Nephron (organoid): Measurements from ENCODE around the gene CSNK2B.

Experiments
- H3K27ac Mint-ChIP-seq, 3 experiments: 2 replicates each; pipeline ENCODE4 v1.8.0; 2020; ENCODE audit warnings: mixed read lengths in 3 of 3, mild to moderate bottlenecking in 2 of 3, moderate library complexity in 1 of 3
- H3K27me3 Mint-ChIP-seq: 2 replicates; pipeline ENCODE4 v1.8.0; 2021; ENCODE audit warnings: low read depth, mild to moderate bottlenecking, moderate library complexity, mixed read lengths
- H3K36me3 Mint-ChIP-seq: 2 replicates; pipeline ENCODE4 v1.8.0; 2020; ENCODE audit warnings: low read depth, mixed read lengths
- H3K4me1 Mint-ChIP-seq: 2 replicates; pipeline ENCODE4 v1.8.0; 2020; ENCODE audit warnings: mixed read lengths
- H3K4me3 Mint-ChIP-seq, 3 experiments: 2 replicates each; pipeline ENCODE4 v1.8.0; 2020; ENCODE audit warnings: mild to moderate bottlenecking in 3 of 3, mixed read lengths in 3 of 3, moderate library complexity in 2 of 3
- H3K9me3 Mint-ChIP-seq: 2 replicates; pipeline ENCODE4 v1.8.0; 2020; ENCODE audit warnings: mixed read lengths
- CTCF ChIP-seq, 3 experiments: fragments of 200-600 bp; sonication (generic); IDR thresholded peaks; one replicate each; pipeline ENCODE4 v1.5.0; 2021; ENCODE audit warnings: antibody characterized with exemption in 3 of 3; ENCODE audit not compliant: unreplicated experiment in 3 of 3

Gene CSNK2B

GRCh38 chr6:31669676-31670075 is 3.8 kb downstream of the CSNK2B start, which contains the start of gene LY6G5B:
Gene LY6G5B, plus strand, starts transcription at chr6:31669976. Its CDS starts 975 bp downstream, at chr6:31670951.
- H3K36me3 Mint-ChIP-seq: peaks cover 62% of the 10 kb centered on the region
- no peaks in the 10 kb centered on the region for H3K9me3 Mint-ChIP-seq
- H3K27ac Mint-ChIP-seq: no peak within 1 kb of the TSS
- H3K4me3 Mint-ChIP-seq: peak within 1 kb of the TSS; percentile 19 to 70 (median 25)
- no peak for TF ChIP-seq CTCF (IDR thresholded peaks at IDR 0.05; ENCODE audit: unreplicated experiment in 3 of 3)
- H3K4me1 Mint-ChIP-seq: peaks cover 21% of the 10 kb centered on the region
- H3K27me3 Mint-ChIP-seq: no peaks in the 10 kb centered on the region

- H3K27me3 Mint-ChIP-seq: no peaks in the 10 kb centered on the region
- no peaks in the 10 kb centered on the region for H3K9me3 Mint-ChIP-seq
- H3K36me3 Mint-ChIP-seq: peaks cover 18% of the 10 kb centered on the region
- H3K27ac Mint-ChIP-seq: peak overlapping the region in 1 of 3 experiments; percentile 30
- no peak for TF ChIP-seq CTCF (IDR thresholded peaks at IDR 0.05; ENCODE audit: unreplicated experiment in 3 of 3)
- peaks cover 11% of the 10 kb centered on the region for H3K4me1 Mint-ChIP-seq
- H3K4me3 Mint-ChIP-seq: peak overlapping the region in 1 of 3 experiments; percentile 24
Measured at GRCh38 chr6:31676322-31676903, 10.5 kb downstream of the CSNK2B start.

- no peaks in the 10 kb centered on the region for H3K9me3 Mint-ChIP-seq
- no peak overlapping the region for H3K4me3 Mint-ChIP-seq
- peaks cover 14% of the 10 kb centered on the region for H3K36me3 Mint-ChIP-seq
Measured at GRCh38 chr6:31676904-31677303, 11.0 kb downstream of the CSNK2B start.

GRCh38 chr6:31677955-31678354 is 12.1 kb downstream of the CSNK2B start:
- no peak overlapping the region for H3K4me3 Mint-ChIP-seq
- H3K27me3 Mint-ChIP-seq: no peaks in the 10 kb centered on the region
- H3K9me3 Mint-ChIP-seq: no peaks in the 10 kb centered on the region
- H3K36me3 Mint-ChIP-seq: peaks cover 4% of the 10 kb centered on the region
- H3K27ac Mint-ChIP-seq: no peak overlapping the region
- no peak for TF ChIP-seq CTCF (IDR thresholded peaks at IDR 0.05; ENCODE audit: unreplicated experiment in 3 of 3)
- peaks cover 15% of the 10 kb centered on the region for H3K4me1 Mint-ChIP-seq

More at GRCh38 chr6:31676904-31677303, 11.0 kb downstream of the CSNK2B start:
- Mint-ChIP-seq H3K4me1 (peaks cover 15% of the 10 kb centered on the region), H3K27ac (peak overlapping the region in 1 of 3 experiments; percentile 30), H3K27me3 (no peaks in the 10 kb centered on the region)
- TF ChIP-seq CTCF (IDR thresholded peaks at IDR 0.05; ENCODE audit: unreplicated experiment in 3 of 3): no peak

GRCh38 chr6:31680226-31681134 is 14.6 kb downstream of the CSNK2B start, which contains the start of gene LY6G5C:
Gene LY6G5C, minus strand, starts transcription at chr6:31681067. Its CDS starts 694 bp downstream, at chr6:31680373.
- no peaks in the 10 kb centered on the region for H3K27me3 Mint-ChIP-seq
- H3K4me3 Mint-ChIP-seq: peak within 1 kb of the TSS; percentile 82 to 83 (median 83)
- H3K9me3 Mint-ChIP-seq: no peaks in the 10 kb centered on the region
- H3K27ac Mint-ChIP-seq: peak within 1 kb of the TSS; percentile 65 to 75 (median 73)
- H3K4me1 Mint-ChIP-seq: peaks cover 26% of the 10 kb centered on the region
- peaks cover 6% of the 10 kb centered on the region for H3K36me3 Mint-ChIP-seq
- peak; percentile 71 to 81 (median 74) for TF ChIP-seq CTCF (IDR thresholded peaks at IDR 0.05; ENCODE audit: unreplicated experiment in 3 of 3)
